Vagina (tissue), 2 donors: Measurements from ENCODE around the gene RPS19BP1.

Experiments
- CTCF ChIP-seq, 3 experiments: fragments of 450-650 bp in 2 of 3; fragments of 200-600 bp in 1 of 3; sonication (generic) in 1 of 3; IDR thresholded peaks; one replicate each; pipeline ENCODE4 v1.5.1; 2017 to 2019; ENCODE audit warnings: antibody characterized with exemption in 3 of 3, mild to moderate bottlenecking in 2 of 3, moderate library complexity in 2 of 3
- POLR2A ChIP-seq, 2 donors: fragments of 450-650 bp; IDR thresholded peaks; one replicate each; pipeline ENCODE4 v1.6.1; 2017; ENCODE audit warnings: antibody characterized with exemption in 2 of 2, mild to moderate bottlenecking in 2 of 2, moderate library complexity in 2 of 2

GRCh38 chr22:39560127-39560526, 27.6 kb upstream of the RPS19BP1 start:
- TF ChIP-seq CTCF (IDR thresholded peaks at IDR 0.05) (no peak), POLR2A (IDR thresholded peaks at IDR 0.05) (no peak)
